ENCODE results near the gene LAMC2. TPM values are rescaled to one million over a fixed set of nuclear protein-coding genes. Genes with fewer than 3 reads are reported as not detected.

LAMC2 gene
- total RNA-seq, 1 donor = 3.3 TPM

GRCh38 chr1:183215076-183215720 lies 29.1 kb downstream of the LAMC2 start:
- H3K36me3 ChIP-seq (ENCODE audit: insufficient read depth, low read length) = no peaks in the 10 kb centered on the region
- H4K20me1 ChIP-seq (ENCODE audit: insufficient read depth, low read length) = no peaks in the 10 kb centered on the region
- TF ChIP-seq CTCF (IDR thresholded peaks at IDR 0.05; ENCODE audit: extremely low read depth, low read depth, low read length) = no peak
- H3K4me3 ChIP-seq (ENCODE audit: insufficient read depth, low read length) = no peak overlapping the region
- no peaks in the 10 kb centered on the region for H3K79me2 ChIP-seq (ENCODE audit: insufficient read depth, low read length)
- H3K4me2 ChIP-seq (ENCODE audit: insufficient read depth, low read length) = no peak overlapping the region
- no peak overlapping the region for H3K27ac ChIP-seq (ENCODE audit: low read depth, low read length)
- no peak for DNase-seq (ENCODE audit: insufficient read length, low spot score, missing footprints)
- H3K4me1 ChIP-seq (ENCODE audit: insufficient read depth, low read length) = no peaks in the 10 kb centered on the region
- H2AFZ ChIP-seq (ENCODE audit: low read length) = no peak overlapping the region
- H3K27me3 ChIP-seq (ENCODE audit: insufficient read depth, low read length) = no peaks in the 10 kb centered on the region
- H3K9me3 ChIP-seq (ENCODE audit: low read depth, low read length) = no peaks in the 10 kb centered on the region

GRCh38 chr1:183215936-183216335 lies 29.9 kb downstream of the LAMC2 start:
- no peak overlapping the region for H3K27ac ChIP-seq (ENCODE audit: low read depth, low read length)
- H4K20me1 ChIP-seq (ENCODE audit: insufficient read depth, low read length) = no peaks in the 10 kb centered on the region
- no peaks in the 10 kb centered on the region for H3K4me1 ChIP-seq (ENCODE audit: insufficient read depth, low read length)
- H3K79me2 ChIP-seq (ENCODE audit: insufficient read depth, low read length) = no peaks in the 10 kb centered on the region
- H2AFZ ChIP-seq (ENCODE audit: low read length) = no peak overlapping the region
- no peaks in the 10 kb centered on the region for H3K36me3 ChIP-seq (ENCODE audit: insufficient read depth, low read length)
- H3K4me3 ChIP-seq (ENCODE audit: insufficient read depth, low read length) = no peak overlapping the region
- TF ChIP-seq CTCF (IDR thresholded peaks at IDR 0.05; ENCODE audit: extremely low read depth, low read depth, low read length) = no peak
- H3K27me3 ChIP-seq (ENCODE audit: insufficient read depth, low read length) = no peaks in the 10 kb centered on the region
- H3K9me3 ChIP-seq (ENCODE audit: low read depth, low read length) = no peaks in the 10 kb centered on the region
- no peak overlapping the region for H3K4me2 ChIP-seq (ENCODE audit: insufficient read depth, low read length)
- DNase-seq (ENCODE audit: insufficient read length, low spot score, missing footprints) = no peak

GRCh38 chr1:183218027-183218618 lies 32.1 kb downstream of the LAMC2 start:
- no peaks in the 10 kb centered on the region for H4K20me1 ChIP-seq (ENCODE audit: insufficient read depth, low read length)
- no peak overlapping the region for H3K4me3 ChIP-seq (ENCODE audit: insufficient read depth, low read length)
- TF ChIP-seq CTCF (IDR thresholded peaks at IDR 0.05; ENCODE audit: extremely low read depth, low read depth, low read length) = no peak
- no peaks in the 10 kb centered on the region for H3K27me3 ChIP-seq (ENCODE audit: insufficient read depth, low read length)
- peak overlapping the region; percentile 54 for H2AFZ ChIP-seq (ENCODE audit: low read length)
- H3K4me1 ChIP-seq (ENCODE audit: insufficient read depth, low read length) = no peaks in the 10 kb centered on the region
- H3K36me3 ChIP-seq (ENCODE audit: insufficient read depth, low read length) = no peaks in the 10 kb centered on the region
- no peaks in the 10 kb centered on the region for H3K79me2 ChIP-seq (ENCODE audit: insufficient read depth, low read length)
- H3K27ac ChIP-seq (ENCODE audit: low read depth, low read length) = no peak overlapping the region
- no peaks in the 10 kb centered on the region for H3K9me3 ChIP-seq (ENCODE audit: low read depth, low read length)
- no peak overlapping the region for H3K4me2 ChIP-seq (ENCODE audit: insufficient read depth, low read length)
- DNase-seq (ENCODE audit: insufficient read length, low spot score, missing footprints) = no peak

- TF ChIP-seq CTCF (IDR thresholded peaks at IDR 0.05; ENCODE audit: extremely low read depth, low read depth, low read length) = no peak
- no peaks in the 10 kb centered on the region for H4K20me1 ChIP-seq (ENCODE audit: insufficient read depth, low read length)
- no peak overlapping the region for H3K27ac ChIP-seq (ENCODE audit: low read depth, low read length)
- H3K4me2 ChIP-seq (ENCODE audit: insufficient read depth, low read length) = no peak overlapping the region
- no peaks in the 10 kb centered on the region for H3K79me2 ChIP-seq (ENCODE audit: insufficient read depth, low read length)
- H2AFZ ChIP-seq (ENCODE audit: low read length) = peak overlapping the region; percentile 38
- no peaks in the 10 kb centered on the region for H3K4me1 ChIP-seq (ENCODE audit: insufficient read depth, low read length)
- H3K36me3 ChIP-seq (ENCODE audit: insufficient read depth, low read length) = no peaks in the 10 kb centered on the region
- no peak overlapping the region for H3K4me3 ChIP-seq (ENCODE audit: insufficient read depth, low read length)
- no peak for DNase-seq (ENCODE audit: insufficient read length, low spot score, missing footprints)
- no peaks in the 10 kb centered on the region for H3K27me3 ChIP-seq (ENCODE audit: insufficient read depth, low read length)
- no peaks in the 10 kb centered on the region for H3K9me3 ChIP-seq (ENCODE audit: low read depth, low read length)
These were observed 33.0 kb downstream of the LAMC2 start for GRCh38 chr1:183218971-183219615.

Measured in osteoblast (primary cell).